Common myeloid progenitor, CD34-positive (primary cell): ENCODE data around the gene ABCE1.

ENCODE experiments used
- CTCF ChIA-PET: fragments of 350-600 bp; sonication (Branson Sonifier 250); formaldehyde crosslinking; loops from one replicate; lab custom pipeline; 2021; ENCODE audit warnings: antibody characterized with exemption; lab: Charles Lee
- POLR2A ChIA-PET: fragments of 350-600 bp; sonication (Branson Sonifier 250); formaldehyde crosslinking; loops from one replicate; lab custom pipeline; 2021; ENCODE audit warnings: antibody characterized with exemption; lab: Charles Lee
- DNase-seq, 3 donors: peaks; one replicate each; pipeline versions ENCODE4 v3.0.0 to v3.0.0-alpha.2; 2013
- H3K27ac ChIP-seq, 2 experiments: 1 replicate in 1 of 2; 2 replicates in 1 of 2; pipeline ENCODE4 v1.7.0; 2013; ENCODE audit warnings: inconsistent platforms in 2 of 2, low read length in 2 of 2, mild to moderate bottlenecking in 2 of 2, low read depth in 1 of 2, moderate library complexity in 1 of 2; ENCODE audit not compliant: severe bottlenecking in 2 of 2, insufficient read depth in 1 of 2, poor library complexity in 1 of 2
- H3K27me3 ChIP-seq, 5 experiments: replicated peaks in 2 of 5; 1 replicate in 3 of 5; 2 replicates in 2 of 5; pipeline versions ENCODE4 v1.6.1 to v1.7.0; 2013; ENCODE audit warnings: low read length in 4 of 5, mild to moderate bottlenecking in 2 of 5, moderate library complexity in 2 of 5, inconsistent platforms in 1 of 5; ENCODE audit not compliant: insufficient read depth in 5 of 5, control insufficient read depth in 4 of 5
- H3K36me3 ChIP-seq, 4 experiments: 1 replicate in 2 of 4; 2 replicates in 2 of 4; pipeline versions ENCODE4 v1.6.1 to v1.7.0; 2013; ENCODE audit warnings: low read length in 3 of 4, control low read depth in 1 of 4, mild to moderate bottlenecking in 1 of 4; ENCODE audit not compliant: control insufficient read depth in 4 of 4, insufficient read depth in 4 of 4
- H3K4me1 ChIP-seq, 4 experiments: 1 replicate in 3 of 4; 2 replicates in 1 of 4; pipeline versions ENCODE4 v1.6.1 to v1.7.1; 2013; ENCODE audit warnings: low read length in 3 of 4, mild to moderate bottlenecking in 3 of 4, control low read depth in 1 of 4, inconsistent platforms in 1 of 4, moderate library complexity in 1 of 4; ENCODE audit not compliant: control insufficient read depth in 4 of 4, insufficient read depth in 4 of 4; ENCODE audit errors: control extremely low read depth in 1 of 4
- H3K4me3 ChIP-seq, 7 experiments: 1 replicate in 4 of 7; 2 replicates in 3 of 7; pipeline versions ENCODE4 v1.5.1 to v1.7.0; 2013; ENCODE audit warnings: mild to moderate bottlenecking in 7 of 7, low read length in 6 of 7, moderate library complexity in 6 of 7, inconsistent platforms in 2 of 7, low read depth in 2 of 7, control low read depth in 1 of 7; ENCODE audit not compliant: insufficient read depth in 4 of 7, control insufficient read depth in 1 of 7; ENCODE audit errors: extremely low read depth in 1 of 7
- H3K9me3 ChIP-seq, 5 experiments: 1 replicate in 4 of 5; 2 replicates in 1 of 5; pipeline versions ENCODE4 v1.6.1 to v1.7.1; 2013; ENCODE audit warnings: low read length in 4 of 5, mild to moderate bottlenecking in 2 of 5, inconsistent platforms in 1 of 5, low read depth in 1 of 5, moderate library complexity in 1 of 5; ENCODE audit not compliant: control insufficient read depth in 4 of 5, insufficient read depth in 2 of 5; ENCODE audit errors: control extremely low read depth in 1 of 5
- WGBS: methylation state at CpG from one replicate; pipeline ENCODE4 v1.1.5; 2013; ENCODE audit not compliant: insufficient coverage; 5-methylcytosine and 5-hydroxymethylcytosine counted together

Gene ABCE1

DNA sequence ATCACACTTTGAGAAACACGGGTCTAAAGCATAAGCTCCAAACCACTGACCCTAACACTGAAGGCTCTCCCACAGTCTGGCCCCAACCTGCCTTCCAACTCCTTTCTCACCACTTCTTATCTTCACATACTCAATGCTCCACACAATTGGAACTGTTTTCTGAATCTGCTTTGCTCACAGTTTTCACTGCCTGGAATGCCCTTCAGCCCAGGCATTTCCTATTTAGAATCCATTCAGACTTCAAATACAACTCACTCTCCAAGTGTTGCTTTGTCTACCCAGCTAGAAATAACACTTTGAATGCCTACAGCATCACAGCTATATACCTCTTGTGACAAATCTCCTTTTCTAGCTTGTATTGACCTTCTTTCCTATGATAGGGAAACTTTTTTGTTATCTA is 72.1 kb downstream of the ABCE1 start:
- Histone ChIP-seq H3K27me3 (no peaks in the 10 kb centered on the region), H3K27ac (peak overlapping the region in 1 of 2 experiments; percentile 25), H3K4me3 (no peak overlapping the region), H3K9me3 (no peaks in the 10 kb centered on the region), H3K36me3 (peaks cover 9 to 55% (median 28%) of the 10 kb centered on the region in 4 experiments), H3K4me1 (peaks cover 0 to 2% (median 0%) of the 10 kb centered on the region in 4 experiments)
- CTCF ChIA-PET = interaction anchor here (0.8 kb wide), 1 partner anchor 8 kb away, joined by 4 read pairs; no protein-coding TSS in a partner anchor
- no peak for DNase-seq
- POLR2A ChIA-PET = interaction anchor here (0.7 kb wide), 1 partner anchor 9 kb away, joined by 3 read pairs; no protein-coding TSS in a partner anchor
- 93% methylated on average over 1 of the region's 1 CpG for WGBS

GRCh38 chr4:145171911-145172310 is 73.8 kb downstream of the ABCE1 start:
- Histone ChIP-seq H3K9me3 (no peaks in the 10 kb centered on the region), H3K27ac (no peak overlapping the region), H3K4me3 (no peak overlapping the region), H3K4me1 (peaks cover 4 to 10% (median 5%) of the 10 kb centered on the region in 4 experiments), H3K27me3 (no peaks in the 10 kb centered on the region), H3K36me3 (peaks cover 8 to 46% (median 28%) of the 10 kb centered on the region in 4 experiments)
- 71% methylated on average over 1 of the region's 1 CpG for WGBS
- ChIA-PET CTCF (interaction anchor here (1.0 to 1.4 kb wide), 3 partner anchors 12 to 25 kb away, joined by 3 to 4 read pairs (median 3); no protein-coding TSS in a partner anchor), POLR2A (no interaction called here)
- no peak for DNase-seq

DNA sequence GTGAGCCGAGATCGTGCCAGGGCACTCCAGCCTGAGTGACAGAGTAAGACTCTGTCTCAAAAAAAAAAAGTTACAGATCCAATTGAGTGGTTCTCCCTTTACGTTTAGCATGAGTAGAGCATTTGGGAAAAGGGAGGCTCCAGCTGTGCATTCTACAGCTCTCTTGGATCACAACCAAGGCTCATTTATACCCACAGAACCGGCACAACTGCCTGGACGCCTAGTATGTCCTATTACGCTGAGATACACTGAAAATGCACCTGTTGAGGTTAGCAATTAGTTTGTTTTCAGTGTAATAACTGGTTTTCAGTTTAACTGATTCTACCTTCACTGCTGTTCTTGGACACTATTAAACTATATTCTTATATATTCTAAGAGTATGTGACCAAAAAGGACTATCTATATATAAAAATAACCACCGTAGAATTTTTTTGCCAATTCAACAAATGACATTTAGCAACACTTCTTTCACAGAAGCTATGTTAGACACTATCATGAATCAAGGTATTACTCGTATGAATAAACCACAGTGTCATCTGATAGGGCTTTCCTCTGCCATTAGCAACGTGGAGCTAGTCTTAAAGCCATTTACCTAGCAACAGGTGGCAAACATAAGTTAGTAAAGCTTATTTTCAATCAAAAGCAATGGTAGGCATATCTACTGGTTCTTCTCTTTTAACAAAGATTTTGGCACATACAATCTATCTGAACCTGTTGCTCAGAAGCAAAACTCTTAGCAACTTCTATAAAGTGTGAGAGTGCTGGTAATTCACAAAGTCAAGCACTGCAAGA is 78.7 kb downstream of the ABCE1 start:
- H3K4me1 ChIP-seq = peaks cover 28 to 35% (median 30%) of the 10 kb centered on the region in 4 experiments
- POLR2A ChIA-PET = interaction anchor here (0.8 kb wide), 1 partner anchor 9 kb away, joined by 4 read pairs; no protein-coding TSS in a partner anchor
- no peaks in the 10 kb centered on the region for H3K27me3 ChIP-seq
- WGBS = 60% methylated on average over 6 of the region's 9 CpGs
- H3K9me3 ChIP-seq = no peaks in the 10 kb centered on the region
- H3K36me3 ChIP-seq = peaks cover 2 to 15% (median 10%) of the 10 kb centered on the region in 4 experiments
- peak in 2 of 3 donors; percentile 26 to 47 for DNase-seq
- H3K4me3 ChIP-seq = peak overlapping the region in 6 of 7 experiments; percentile 76 to 95 (median 86)
- H3K27ac ChIP-seq = peak overlapping the region; percentile 44 to 94
- CTCF ChIA-PET = interaction anchor here (1.7 to 3.4 kb wide), 4 partner anchors 15 to 441 kb away, joined by 3 to 11 read pairs (median 5); no protein-coding TSS in a partner anchor

- no peaks in the 10 kb centered on the region for H3K27me3 ChIP-seq
- peak overlapping the region; percentile 44 to 94 for H3K27ac ChIP-seq
- peak in 1 of 3 donors; percentile 42 for DNase-seq
- CTCF ChIA-PET = interaction anchor here (1.7 to 3.4 kb wide), 5 partner anchors 14 to 440 kb away, joined by 3 to 11 read pairs (median 5); no protein-coding TSS in a partner anchor
- H3K36me3 ChIP-seq = peaks cover 0 to 13% (median 7%) of the 10 kb centered on the region in 4 experiments
- POLR2A ChIA-PET = interaction anchor here (0.8 kb wide), 2 partner anchors 9 to 305 kb away, joined by 4 read pairs; no protein-coding TSS in a partner anchor
- WGBS = 0% methylated on average over 2 of the region's 4 CpGs
- peak overlapping the region in 6 of 7 experiments; percentile 76 to 95 (median 86) for H3K4me3 ChIP-seq
- H3K4me1 ChIP-seq = peaks cover 28 to 35% (median 30%) of the 10 kb centered on the region in 4 experiments
- H3K9me3 ChIP-seq = no peaks in the 10 kb centered on the region
Observed at GRCh38 chr4:145177511-145177905, 79.4 kb downstream of the ABCE1 start.

GRCh38 chr4:145177906-145178538 is 79.9 kb downstream of the ABCE1 start:
- Histone ChIP-seq H3K4me3 (peak overlapping the region in 6 of 7 experiments; percentile 76 to 95 (median 86)), H3K36me3 (peaks cover 0 to 12% (median 7%) of the 10 kb centered on the region in 4 experiments), H3K27ac (peak overlapping the region; percentile 76 to 94), H3K9me3 (no peaks in the 10 kb centered on the region), H3K4me1 (peaks cover 28 to 35% (median 31%) of the 10 kb centered on the region in 4 experiments), H3K27me3 (no peaks in the 10 kb centered on the region)
- WGBS = 10% methylated on average over 8 of the region's 9 CpGs
- POLR2A ChIA-PET = interaction anchor here (0.6 to 0.8 kb wide), 2 partner anchors 304 to 1154 kb away, joined by 3 to 4 read pairs; no protein-coding TSS in a partner anchor
- DNase-seq = peak in 2 of 3 donors; percentile 61
- CTCF ChIA-PET = interaction anchor here (1.5 to 3.4 kb wide), 6 partner anchors 8 to 439 kb away, joined by 3 to 11 read pairs (median 5); no protein-coding TSS in a partner anchor

DNA sequence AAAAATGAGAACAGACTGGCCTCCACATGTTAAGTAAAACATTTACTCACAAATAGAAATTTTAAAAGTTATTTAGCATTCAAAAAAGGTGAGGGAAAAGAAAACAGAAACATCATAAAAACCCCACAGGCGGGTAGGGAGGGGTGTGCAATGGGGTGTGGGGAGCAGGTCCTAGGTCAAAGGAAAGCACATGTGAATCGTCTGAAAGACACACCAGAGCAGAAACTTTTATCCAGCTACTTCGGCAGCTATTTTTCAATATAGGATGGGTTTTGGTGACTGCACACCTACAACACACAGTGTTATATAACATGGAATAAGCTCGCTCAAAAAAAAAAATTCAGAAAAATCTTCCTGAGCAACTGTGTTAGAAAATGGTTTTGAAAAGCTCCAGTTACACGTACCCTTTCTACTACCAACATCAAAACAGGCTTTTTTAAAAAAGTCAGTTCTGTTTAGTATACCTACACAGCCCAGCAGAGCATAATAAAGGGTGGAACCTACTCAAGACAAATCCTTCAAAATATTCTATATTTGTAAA is 80.7 kb downstream of the ABCE1 start:
- Histone ChIP-seq H3K27me3 (no peaks in the 10 kb centered on the region), H3K4me3 (peak overlapping the region in 6 of 7 experiments; percentile 76 to 95 (median 86)), H3K36me3 (peaks cover 0 to 6% (median 3%) of the 10 kb centered on the region in 4 experiments), H3K4me1 (peaks cover 28 to 35% (median 32%) of the 10 kb centered on the region in 4 experiments), H3K9me3 (no peaks in the 10 kb centered on the region), H3K27ac (peak overlapping the region; percentile 76 to 94)
- WGBS = no CpG with 5 or more reads among the region's 5 CpGs
- peak in 1 of 3 donors; percentile 6 for DNase-seq
- CTCF ChIA-PET = interaction anchor here (1.5 to 2.2 kb wide), 4 partner anchors 8 to 431 kb away, joined by 3 to 5 read pairs (median 4); no protein-coding TSS in a partner anchor
- POLR2A ChIA-PET = interaction anchor here (0.6 to 0.9 kb wide), 4 partner anchors 9 to 848 kb away, joined by 3 to 8 read pairs (median 6); no protein-coding TSS in a partner anchor
